Measurements from ENCODE around the gene TMPRSS11A. TPM values are rescaled to one million over a fixed set of nuclear protein-coding genes. Genes with fewer than 3 reads are reported as not detected.

The TMPRSS11A gene
- total RNA-seq, 1 donor from 2014 or later: not detected

- DNase-seq (ENCODE audit: low read depth): no peak
These were observed 47.8 kb downstream of the TMPRSS11A start for GRCh38 chr4:67915400-67915966.

- DNase-seq (ENCODE audit: low read depth): no peak
These were observed 51.2 kb downstream of the TMPRSS11A start for GRCh38 chr4:67912080-67912479.

GRCh38 chr4:67911638-67912037, 51.7 kb downstream of the TMPRSS11A start:
- DNase-seq (ENCODE audit: low read depth): no peak

- DNase-seq (ENCODE audit: low read depth): no peak
These were observed 52.2 kb downstream of the TMPRSS11A start for GRCh38 chr4:67911141-67911540.

- no peak for DNase-seq (ENCODE audit: low read depth)
These were observed 52.7 kb downstream of the TMPRSS11A start for GRCh38 chr4:67910585-67910905.

GRCh38 chr4:67909905-67910584, 53.2 kb downstream of the TMPRSS11A start:
- peak; percentile 41 for DNase-seq (ENCODE audit: low read depth)

GRCh38 chr4:67907650-67908049, 55.6 kb downstream of the TMPRSS11A start:
- no peak for DNase-seq (ENCODE audit: low read depth)

- no peak for DNase-seq (ENCODE audit: low read depth)
These were observed 64.2 kb downstream of the TMPRSS11A start for GRCh38 chr4:67899096-67899495.

GRCh38 chr4:67897686-67898085, 65.6 kb downstream of the TMPRSS11A start:
- no peak for DNase-seq (ENCODE audit: low read depth)

- no peak for DNase-seq (ENCODE audit: low read depth)
These were observed 66.8 kb downstream of the TMPRSS11A start for GRCh38 chr4:67896421-67897065.

- DNase-seq (ENCODE audit: low read depth): no peak
These were observed 68.6 kb downstream of the TMPRSS11A start for GRCh38 chr4:67894659-67895058.

- DNase-seq (ENCODE audit: low read depth): no peak
These were observed 70.4 kb downstream of the TMPRSS11A start for GRCh38 chr4:67892905-67893304.

GRCh38 chr4:67892253-67892652, 71.0 kb downstream of the TMPRSS11A start:
- no peak for DNase-seq (ENCODE audit: low read depth)

- DNase-seq (ENCODE audit: low read depth): peak; percentile 6
These were observed 71.6 kb downstream of the TMPRSS11A start for GRCh38 chr4:67891645-67892044.

GRCh38 chr4:67886281-67886680, 77.0 kb downstream of the TMPRSS11A start:
- no peak for DNase-seq (ENCODE audit: low read depth)

GRCh38 chr4:67885762-67886161, 77.5 kb downstream of the TMPRSS11A start:
- peak; percentile 37 for DNase-seq (ENCODE audit: low read depth)

- no peak for DNase-seq (ENCODE audit: low read depth)
These were observed 78.6 kb downstream of the TMPRSS11A start for GRCh38 chr4:67884701-67885100.

- no peak for DNase-seq (ENCODE audit: low read depth)
These were observed 79.4 kb downstream of the TMPRSS11A start, which contains the start of gene TMPRSS11D for GRCh38 chr4:67883902-67884301. TMPRSS11D (minus strand) TSS chr4:67884002; CDS start chr4:67883933, 69 bp downstream.

- DNase-seq (ENCODE audit: low read depth): no peak
These were observed 79.8 kb downstream of the TMPRSS11A start for GRCh38 chr4:67883458-67883857.

GRCh38 chr4:67880866-67881610, 82.3 kb downstream of the TMPRSS11A start:
- peak; percentile 62 for DNase-seq (ENCODE audit: low read depth)

- DNase-seq (ENCODE audit: low read depth): peak; percentile 3
These were observed 83.8 kb downstream of the TMPRSS11A start for GRCh38 chr4:67879486-67879885.

- DNase-seq (ENCODE audit: low read depth): no peak
These were observed 86.2 kb downstream of the TMPRSS11A start for GRCh38 chr4:67877086-67877485.

Data from myocyte (in vitro differentiated cells).